HG03571 (cell line): ENCODE measurements around the gene TMEM131.
A peak's percentile ranks its signal among the peaks of the same experiment; 100 is the strongest.
"Not testable (repeated sequence)": the region's sequence is repeated elsewhere in the genome, so short reads cannot be mapped to it uniquely, and the experiment has no call there.

Experiments used
- ATAC-seq: cut with Tn5 transposase; IDR thresholded peaks from one replicate; pipeline ENCODE4 v1.9.1; 2021; ENCODE audit not compliant: unreplicated experiment

Gene TMEM131

DNA sequence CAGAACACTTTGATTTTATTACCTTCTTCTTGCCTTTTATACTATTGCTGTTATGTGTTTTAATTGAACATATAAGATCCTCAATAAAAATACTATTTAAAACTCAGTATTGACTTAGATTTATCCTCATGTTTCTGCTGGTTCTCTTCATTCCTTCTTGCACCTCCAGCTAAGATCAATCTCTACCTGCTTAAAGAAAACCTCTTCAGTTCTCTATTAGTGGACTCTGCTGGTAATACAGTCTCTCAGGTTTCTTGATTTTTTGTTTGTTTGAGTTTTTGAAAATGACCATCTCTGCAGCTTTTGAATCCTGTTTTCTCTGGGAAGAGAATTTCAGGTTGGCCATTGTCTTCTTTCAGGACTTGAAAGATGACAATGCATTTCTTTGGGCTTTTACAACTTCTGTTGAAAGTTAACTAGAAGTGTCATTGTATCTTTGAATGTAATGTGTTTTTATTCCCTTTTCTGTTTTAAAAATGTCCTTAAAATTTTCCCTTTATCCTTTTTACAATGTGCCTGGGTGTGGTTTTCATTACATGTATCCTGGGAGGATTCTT, 29.8 kb upstream of the TMEM131 start:
- ATAC-seq = no peak

DNA sequence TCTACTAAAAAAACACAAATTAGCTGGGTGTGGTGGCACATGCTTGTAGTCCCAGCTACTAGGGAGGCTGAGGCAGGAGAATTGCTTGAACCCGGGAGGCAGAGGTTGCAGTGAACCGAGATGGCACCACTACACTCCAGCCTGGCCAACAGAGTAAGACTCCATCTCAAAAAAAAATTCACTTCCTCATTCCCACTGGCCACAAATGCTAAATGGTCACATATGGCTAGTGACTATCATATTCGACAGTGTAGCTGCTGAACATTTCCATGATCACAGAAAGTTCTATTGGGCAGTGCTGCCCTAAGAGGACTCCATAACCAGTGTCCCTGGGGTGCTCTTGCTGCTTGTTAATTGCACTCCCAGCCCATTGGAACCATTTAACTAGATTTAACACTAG, 26.3 kb upstream of the TMEM131 start:
- not testable (repeated sequence) for ATAC-seq

DNA sequence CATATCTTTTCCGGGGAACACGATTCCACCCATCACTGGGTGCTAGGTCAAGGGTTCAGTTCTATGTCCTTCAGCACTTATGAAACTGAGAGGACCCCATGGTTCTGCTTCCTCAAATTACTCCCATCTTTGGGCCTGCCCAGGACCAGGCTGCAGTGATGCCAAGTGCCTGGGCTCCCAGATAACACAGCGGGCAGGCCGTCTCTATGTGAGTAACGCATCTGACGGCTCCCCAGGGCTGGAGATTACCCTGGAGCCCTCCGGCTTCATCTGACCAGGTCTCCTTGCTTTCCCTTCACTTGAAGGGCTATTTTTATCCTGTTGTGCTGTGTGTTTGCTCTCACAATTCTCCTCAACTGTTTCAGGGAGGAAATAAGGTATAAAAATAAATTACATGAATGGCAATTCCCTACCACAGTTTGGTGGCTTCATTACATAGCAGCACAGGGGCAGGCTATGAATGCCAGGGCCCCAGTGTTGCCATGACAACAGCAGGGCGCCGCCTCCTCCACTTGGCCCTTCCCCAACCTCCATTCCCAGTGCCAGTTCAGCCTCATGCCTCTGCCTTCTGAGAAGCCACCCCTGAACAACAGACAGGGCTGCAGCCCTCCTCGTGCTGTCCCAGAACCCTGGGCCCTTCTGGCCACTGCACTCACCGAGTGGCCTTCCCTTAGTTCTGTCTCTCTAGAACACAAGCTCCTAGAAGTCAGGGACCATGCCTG, 25.4 kb upstream of the TMEM131 start:
- ATAC-seq = no peak

DNA sequence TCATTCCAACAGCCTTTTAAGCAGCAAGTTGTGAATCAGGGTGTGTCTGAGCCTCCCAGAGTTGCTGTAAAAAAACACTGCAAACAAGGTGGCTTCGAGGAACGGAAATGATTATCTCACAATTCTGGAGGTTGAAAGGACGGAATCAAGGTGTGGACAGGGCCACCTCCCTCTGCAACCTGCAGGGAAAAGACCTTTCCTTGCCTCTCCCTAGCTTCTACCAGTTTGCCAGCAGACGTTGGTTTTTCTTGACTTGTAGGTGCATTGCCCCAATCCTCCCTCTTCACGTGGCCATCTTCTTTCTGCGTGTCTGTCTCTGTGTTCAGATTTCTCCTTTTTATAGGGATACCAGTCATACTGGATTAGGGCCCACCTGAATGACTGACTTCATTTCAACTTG, 24.8 kb upstream of the TMEM131 start:
- ATAC-seq = no peak

- no peak for ATAC-seq
Measured at GRCh38 chr2:98016908-98017670, 21.3 kb upstream of the TMEM131 start.

DNA sequence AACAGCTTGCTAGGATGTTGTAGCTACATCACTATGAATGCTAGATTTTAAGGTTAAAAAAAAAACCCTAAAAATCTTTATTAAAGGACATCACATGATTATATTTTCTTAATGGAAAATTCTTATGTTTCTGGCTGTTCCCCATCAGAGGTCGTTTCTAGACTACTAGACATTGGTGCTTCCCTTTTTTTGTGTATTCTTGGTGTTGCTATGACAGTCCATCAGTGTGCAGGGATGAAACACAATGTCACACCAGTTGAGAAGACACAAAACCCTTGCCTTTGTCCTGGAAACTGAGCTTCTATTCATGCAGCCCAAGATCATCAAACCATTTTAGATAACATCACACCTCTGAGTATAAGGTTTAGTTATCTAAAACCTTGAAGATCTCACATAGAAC, 19.9 kb upstream of the TMEM131 start:
- no peak for ATAC-seq

DNA sequence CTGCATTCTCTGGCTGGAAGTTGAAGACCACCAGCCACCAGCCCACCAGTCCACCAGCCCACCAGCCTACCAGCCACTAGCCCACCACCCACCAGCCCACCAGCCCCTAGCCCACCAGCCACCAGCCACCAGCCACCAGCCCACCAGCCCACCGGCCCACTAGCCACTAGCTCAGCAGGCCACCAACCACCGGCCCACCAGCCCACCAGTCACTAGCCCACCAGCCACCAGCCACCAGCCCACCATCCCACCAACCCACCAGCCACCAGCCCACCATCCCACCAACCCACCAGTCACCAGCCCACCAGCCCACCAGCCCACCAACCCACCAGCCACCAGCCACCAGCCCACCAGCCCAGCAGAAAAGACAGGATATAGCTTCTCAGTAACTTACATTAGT, 18.6 kb upstream of the TMEM131 start:
- ATAC-seq = no peak

- no peak for ATAC-seq
Measured at GRCh38 chr2:98013407-98014042, 17.8 kb upstream of the TMEM131 start.

GRCh38 chr2:98012561-98012991, 16.8 kb upstream of the TMEM131 start:
- ATAC-seq = peak; percentile 77

DNA sequence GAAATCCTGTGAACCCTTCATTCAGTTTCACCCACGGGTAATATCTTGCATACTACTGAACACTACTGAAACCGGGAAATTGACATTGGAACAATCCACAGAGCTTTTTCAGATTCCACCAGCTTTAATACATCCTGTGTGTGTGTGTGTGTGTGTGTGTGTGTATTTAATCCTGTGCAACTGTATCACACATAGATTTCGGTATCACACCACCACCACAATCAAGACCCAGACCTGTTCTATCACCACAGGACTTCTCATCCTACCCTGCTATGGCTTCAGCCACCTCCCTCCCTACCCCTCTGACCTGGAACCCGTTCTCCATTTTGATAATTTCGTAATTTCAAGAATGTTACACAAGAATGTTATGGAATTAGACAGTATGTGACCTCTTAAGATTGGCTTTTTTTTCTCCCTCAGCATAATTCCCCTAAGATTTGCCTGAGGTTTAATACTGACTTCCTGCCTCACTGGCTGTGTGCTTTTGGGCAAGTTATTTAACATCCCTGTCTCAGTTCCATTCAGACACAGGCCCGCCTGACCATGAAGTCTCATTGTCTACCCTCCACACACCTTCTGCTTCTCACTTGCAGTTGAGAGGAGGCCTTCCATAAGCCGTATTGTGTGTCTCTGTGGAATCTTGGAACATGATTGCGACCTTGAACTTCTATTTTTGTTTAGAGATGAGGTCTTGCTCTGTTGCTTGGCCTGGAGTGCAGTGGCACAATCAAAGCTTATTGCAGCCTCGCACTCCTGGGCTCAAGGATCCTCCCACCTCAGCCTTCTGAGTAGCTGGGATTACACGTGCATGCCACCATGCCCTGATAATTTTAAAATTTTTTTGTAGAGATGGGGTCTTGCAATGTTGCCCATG, 14.4 kb upstream of the TMEM131 start:
- no peak for ATAC-seq

DNA sequence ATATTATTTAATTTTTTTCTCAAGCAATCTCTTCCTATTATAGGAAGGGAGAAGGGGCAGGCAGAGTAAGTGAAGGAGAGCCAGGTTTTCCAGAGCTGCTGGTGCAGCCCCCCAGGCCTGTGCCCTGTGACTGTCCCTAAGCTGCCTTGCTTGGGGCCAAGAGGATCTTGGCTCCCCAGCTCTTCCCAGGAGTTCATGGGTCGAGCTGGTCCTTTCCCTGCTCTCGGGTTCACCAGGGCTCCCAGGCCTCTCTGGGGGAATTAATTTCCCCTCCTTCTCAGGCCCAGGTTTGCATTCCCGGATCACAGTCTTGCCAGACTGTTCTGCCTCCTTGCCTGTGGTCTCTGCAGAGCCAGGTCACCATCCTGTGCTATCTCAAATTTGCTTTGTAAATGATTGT, 12.7 kb upstream of the TMEM131 start:
- ATAC-seq = no peak

DNA sequence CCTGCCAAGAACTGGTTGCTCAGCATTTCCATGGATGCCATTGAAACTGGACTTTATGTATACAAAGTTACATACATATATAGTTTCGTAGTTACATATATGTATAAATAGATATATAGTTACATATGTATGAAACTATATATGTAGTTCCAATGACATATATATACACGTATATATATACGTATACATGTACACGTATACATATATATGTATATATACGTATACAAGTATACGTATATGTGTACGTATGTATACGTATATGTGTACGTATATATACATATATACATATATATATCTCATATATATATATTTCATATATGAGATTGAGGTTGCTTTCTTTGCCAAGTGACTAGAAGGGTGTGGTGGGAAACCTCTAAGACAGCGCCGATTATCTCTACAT, 10.6 kb upstream of the TMEM131 start:
- no peak for ATAC-seq

DNA sequence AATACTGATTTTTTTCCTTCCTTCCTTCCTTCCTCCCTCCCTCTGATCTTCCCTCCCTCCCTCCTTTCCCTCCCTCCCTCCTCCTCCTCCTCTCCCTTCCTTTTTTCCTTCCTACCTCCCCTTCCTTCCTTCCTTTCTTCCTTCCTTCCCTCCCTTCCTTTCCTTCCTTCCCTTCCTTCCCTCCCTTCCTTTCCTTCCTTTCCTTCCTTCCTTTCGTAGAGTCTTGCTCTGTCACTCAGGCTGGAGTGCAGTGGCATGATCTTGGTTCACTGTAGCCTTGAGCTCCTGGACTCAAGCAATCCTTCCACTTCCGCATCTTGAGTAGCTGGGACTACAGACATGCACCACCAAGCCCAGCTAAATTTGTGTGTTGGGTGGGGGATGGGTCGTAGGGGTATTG, 8.9 kb upstream of the TMEM131 start:
- ATAC-seq = no peak

DNA sequence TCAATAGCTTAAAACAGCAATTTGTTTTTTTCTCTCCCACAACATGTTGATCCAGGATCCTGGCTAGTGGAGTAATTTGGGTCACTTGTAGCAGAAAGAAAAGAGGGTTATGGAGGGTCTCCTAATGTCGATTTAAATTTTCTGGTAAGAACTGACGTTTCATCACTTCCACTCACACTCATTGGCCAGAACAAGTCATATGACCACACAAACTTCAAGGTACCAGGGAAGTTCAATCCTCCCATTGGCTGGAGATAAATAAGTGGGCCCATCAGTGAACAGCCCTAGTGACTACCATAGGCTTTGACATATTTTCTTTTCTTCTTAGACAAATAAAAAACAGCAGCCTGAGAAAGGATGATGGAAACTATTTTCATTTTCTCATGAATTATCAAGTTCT, 8.3 kb upstream of the TMEM131 start:
- no peak for ATAC-seq

DNA sequence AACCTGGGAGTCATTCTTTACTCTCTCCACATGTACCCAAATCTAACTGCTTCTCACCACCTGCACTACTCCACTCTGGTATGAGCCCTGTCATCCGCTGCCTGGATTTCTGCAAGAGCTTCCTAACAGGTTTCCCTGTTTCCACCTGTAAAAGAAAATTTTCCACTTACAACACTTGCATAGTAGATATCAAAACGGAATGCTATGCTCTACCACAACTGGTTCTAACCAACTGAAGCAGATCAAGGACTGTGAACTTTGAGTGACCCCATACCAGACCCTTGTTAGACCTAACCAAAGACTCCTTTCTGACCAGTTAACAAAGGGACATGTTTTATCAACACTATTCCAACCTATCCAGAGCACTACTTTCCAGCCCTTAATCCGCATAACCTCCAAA, 3.8 kb upstream of the TMEM131 start:
- no peak for ATAC-seq

DNA sequence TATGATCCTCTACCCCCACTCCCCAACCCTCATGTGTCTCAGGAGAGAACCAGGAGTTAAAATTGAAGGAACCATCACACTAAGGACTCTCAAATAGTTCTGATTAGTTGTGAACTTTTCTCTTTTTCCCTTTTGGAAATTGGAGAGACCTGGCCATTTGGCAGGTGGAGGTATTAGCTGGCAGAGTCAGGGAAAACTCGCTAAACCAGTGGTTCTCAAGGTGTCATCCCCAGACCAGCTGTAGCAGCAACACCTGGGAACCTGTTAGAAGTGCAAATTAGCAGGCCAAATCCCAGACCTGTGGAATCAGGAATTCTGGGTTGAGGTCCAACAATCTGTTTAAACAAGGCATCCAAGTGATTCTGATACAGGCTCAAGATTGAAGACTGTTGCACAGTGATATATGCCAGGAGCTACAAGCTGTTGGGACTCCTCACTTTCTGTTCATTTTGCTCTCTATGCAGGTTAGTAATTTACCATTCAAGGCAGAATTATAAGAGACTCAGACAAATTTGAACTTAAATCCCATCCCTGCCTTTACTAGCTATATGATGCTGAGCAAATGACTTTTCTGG, 2.8 kb upstream of the TMEM131 start:
- ATAC-seq = no peak

GRCh38 chr2:97997784-97998392, 2.1 kb upstream of the TMEM131 start:
- ATAC-seq = no peak

- no peak for ATAC-seq
Measured at GRCh38 chr2:97996679-97997078, 931 bp upstream of the TMEM131 start.

GRCh38 chr2:97995026-97995733, 568 bp downstream of the TMEM131 start:
- ATAC-seq = peak; percentile 17
